PFSK-1 (cell line): ENCODE results near the gene GCHFR.

Experiments
- FOXP2 ChIP-seq: optimal IDR thresholded peaks from 2 replicates; pipeline ENCODE3; 2011; ENCODE audit warnings: borderline replicate concordance, control low read depth, inconsistent platforms; ENCODE audit not compliant: insufficient read depth; ENCODE audit errors: extremely low read length, extremely low read depth
- POLR2AphosphoS5 ChIP-seq: IDR thresholded peaks from 2 replicates; pipeline ENCODE4 v1.6.1; 2012; ENCODE audit warnings: low read depth, mild to moderate bottlenecking, control low read depth, low read length, moderate library complexity
- SIN3A ChIP-seq: IDR thresholded peaks from 2 replicates; pipeline ENCODE4 v1.6.1; 2012; ENCODE audit warnings: mild to moderate bottlenecking, low read length, moderate library complexity, borderline replicate concordance; ENCODE audit not compliant: insufficient read depth
- TAF1 ChIP-seq: IDR thresholded peaks from 2 replicates; pipeline ENCODE4 v1.6.1; 2012; ENCODE audit warnings: low read length, control low read depth, borderline replicate concordance; ENCODE audit not compliant: insufficient read depth
- TF ChIP-seq, protein P1 (sequence below), 2 experiments: IDR thresholded peaks; 2 replicates each; pipeline versions ENCODE4 v1.6.1 to v1.8.0; 2011 to 2012; ENCODE audit warnings: low read depth in 2 of 2, low read length in 2 of 2, control low read depth in 1 of 2, inconsistent platforms in 1 of 2, mild to moderate bottlenecking in 1 of 2, moderate library complexity in 1 of 2; ENCODE audit not compliant: insufficient read depth in 1 of 2

Gene GCHFR

DNA sequence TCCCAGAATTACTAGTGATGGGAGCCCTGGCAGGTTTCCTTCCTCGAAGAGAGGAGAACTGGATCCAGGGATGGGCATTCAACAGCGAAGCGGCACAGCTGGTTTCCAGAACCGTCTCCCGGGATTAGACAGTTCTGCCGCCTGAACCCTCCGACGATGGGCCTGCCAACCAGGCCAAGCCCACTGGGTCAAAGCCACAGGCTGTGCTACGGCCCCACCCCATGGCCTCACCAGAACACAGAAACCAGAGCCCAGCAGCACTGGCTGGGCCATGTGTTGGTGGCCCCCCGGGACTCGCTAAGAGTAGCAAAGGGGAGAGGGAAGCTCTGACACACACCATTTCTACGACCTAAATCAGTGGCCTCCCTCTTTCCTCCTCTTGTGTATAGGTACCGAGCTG is 8.1 kb downstream of the GCHFR start:
- TF ChIP-seq, protein P1, sequence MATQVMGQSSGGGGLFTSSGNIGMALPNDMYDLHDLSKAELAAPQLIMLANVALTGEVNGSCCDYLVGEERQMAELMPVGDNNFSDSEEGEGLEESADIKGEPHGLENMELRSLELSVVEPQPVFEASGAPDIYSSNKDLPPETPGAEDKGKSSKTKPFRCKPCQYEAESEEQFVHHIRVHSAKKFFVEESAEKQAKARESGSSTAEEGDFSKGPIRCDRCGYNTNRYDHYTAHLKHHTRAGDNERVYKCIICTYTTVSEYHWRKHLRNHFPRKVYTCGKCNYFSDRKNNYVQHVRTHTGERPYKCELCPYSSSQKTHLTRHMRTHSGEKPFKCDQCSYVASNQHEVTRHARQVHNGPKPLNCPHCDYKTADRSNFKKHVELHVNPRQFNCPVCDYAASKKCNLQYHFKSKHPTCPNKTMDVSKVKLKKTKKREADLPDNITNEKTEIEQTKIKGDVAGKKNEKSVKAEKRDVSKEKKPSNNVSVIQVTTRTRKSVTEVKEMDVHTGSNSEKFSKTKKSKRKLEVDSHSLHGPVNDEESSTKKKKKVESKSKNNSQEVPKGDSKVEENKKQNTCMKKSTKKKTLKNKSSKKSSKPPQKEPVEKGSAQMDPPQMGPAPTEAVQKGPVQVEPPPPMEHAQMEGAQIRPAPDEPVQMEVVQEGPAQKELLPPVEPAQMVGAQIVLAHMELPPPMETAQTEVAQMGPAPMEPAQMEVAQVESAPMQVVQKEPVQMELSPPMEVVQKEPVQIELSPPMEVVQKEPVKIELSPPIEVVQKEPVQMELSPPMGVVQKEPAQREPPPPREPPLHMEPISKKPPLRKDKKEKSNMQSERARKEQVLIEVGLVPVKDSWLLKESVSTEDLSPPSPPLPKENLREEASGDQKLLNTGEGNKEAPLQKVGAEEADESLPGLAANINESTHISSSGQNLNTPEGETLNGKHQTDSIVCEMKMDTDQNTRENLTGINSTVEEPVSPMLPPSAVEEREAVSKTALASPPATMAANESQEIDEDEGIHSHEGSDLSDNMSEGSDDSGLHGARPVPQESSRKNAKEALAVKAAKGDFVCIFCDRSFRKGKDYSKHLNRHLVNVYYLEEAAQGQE (IDR thresholded peaks at IDR 0.05; ENCODE audit: insufficient read depth in 1 of 2, low read depth in 2 of 2, low read length in 2 of 2), result no peak
- TF ChIP-seq POLR2AphosphoS5 (no peak), FOXP2 (no peak), TAF1 (no peak), SIN3A (no peak)

DNA sequence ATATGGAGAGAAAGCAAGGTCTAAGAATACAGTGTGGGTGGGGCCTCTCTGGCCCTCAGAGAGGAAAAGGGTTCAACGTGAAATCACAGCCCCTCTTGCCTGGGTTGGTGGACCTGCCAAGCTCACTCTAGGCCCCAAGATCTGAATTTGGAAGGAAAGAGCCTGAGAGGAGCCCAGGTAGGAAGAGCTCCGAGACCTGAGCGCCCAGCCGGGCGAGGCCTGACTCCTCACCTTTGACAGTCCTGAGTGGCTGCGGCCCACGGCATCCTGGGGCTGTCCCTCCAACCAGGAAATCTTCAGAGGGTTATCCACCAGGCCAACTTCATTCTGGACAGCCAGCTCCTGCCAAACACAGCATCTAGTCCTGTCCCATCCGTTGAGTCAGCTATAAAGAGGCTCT is 9.6 kb downstream of the GCHFR start:
- no peak for TF ChIP-seq TAF1
- TF ChIP-seq POLR2AphosphoS5, result no peak
- no peak for TF ChIP-seq SIN3A
- TF ChIP-seq, protein P1 (IDR thresholded peaks at IDR 0.05; ENCODE audit: insufficient read depth in 1 of 2, low read depth in 2 of 2, low read length in 2 of 2), result no peak
- TF ChIP-seq FOXP2, result no peak

DNA sequence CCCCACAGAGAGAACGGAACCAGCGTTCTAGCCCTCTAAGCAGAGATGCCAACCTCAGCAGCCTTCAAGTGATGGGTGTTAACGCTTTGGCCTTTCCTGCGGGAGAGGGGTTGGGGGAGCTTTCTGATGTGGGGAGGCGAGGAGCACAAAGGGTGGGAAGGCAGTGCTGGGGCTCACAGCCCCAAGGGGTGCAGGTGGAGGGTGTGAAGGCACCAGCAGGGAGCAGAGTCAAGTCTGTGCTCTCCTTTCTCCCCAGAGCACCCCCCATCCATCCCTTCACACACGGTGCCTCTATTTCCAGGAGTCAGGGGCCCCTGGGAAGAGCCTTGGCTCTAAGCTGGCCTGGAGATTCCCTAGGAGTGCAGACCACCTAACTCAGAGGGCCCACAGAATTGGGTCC is 10.0 kb downstream of the GCHFR start:
- TF ChIP-seq TAF1, result no peak
- no peak for TF ChIP-seq FOXP2
- TF ChIP-seq SIN3A, result no peak
- TF ChIP-seq POLR2AphosphoS5, result no peak
- TF ChIP-seq, protein P1 (IDR thresholded peaks at IDR 0.05; ENCODE audit: insufficient read depth in 1 of 2, low read depth in 2 of 2, low read length in 2 of 2), result no peak

DNA sequence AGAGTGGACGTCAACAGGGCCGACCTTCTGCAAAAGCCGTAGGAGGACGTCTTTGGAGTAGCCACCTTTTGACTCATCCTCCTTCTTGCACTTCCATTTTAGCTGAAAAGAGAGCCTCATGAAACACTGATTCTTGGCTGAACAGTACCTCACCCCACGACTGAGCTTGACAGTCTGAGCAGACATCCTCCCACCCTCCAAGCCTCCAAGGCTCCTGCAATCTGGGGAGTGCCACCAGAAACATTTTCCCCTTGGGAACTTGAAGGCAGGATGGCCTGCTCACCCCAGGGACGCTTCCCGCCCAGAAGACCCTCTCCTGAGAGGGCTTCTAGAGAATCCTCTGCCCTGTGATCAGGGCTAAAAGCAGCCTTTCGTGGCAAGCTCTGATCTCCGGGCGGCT is 11.1 kb downstream of the GCHFR start:
- TF ChIP-seq SIN3A, result no peak
- TF ChIP-seq FOXP2, result no peak
- no peak for TF ChIP-seq POLR2AphosphoS5
- no peak for TF ChIP-seq TAF1
- TF ChIP-seq, protein P1 (IDR thresholded peaks at IDR 0.05; ENCODE audit: insufficient read depth in 1 of 2, low read depth in 2 of 2, low read length in 2 of 2), result no peak
